ENCODE data around the gene TSPY10.
"Not testable (repeated sequence)": the region's sequence is repeated elsewhere in the genome, so short reads cannot be mapped to it uniquely, and the experiment has no call there.

Gene TSPY10

GRCh38 chrY:9527580-9527979, at the start of gene TSPY10:
Gene TSPY10 (plus strand): TSS chrY:9527880. CDS start chrY:9527926, 46 bp downstream.
- DNase-seq (ENCODE audit: low read depth in 2 of 2): not testable (repeated sequence)

DNA sequence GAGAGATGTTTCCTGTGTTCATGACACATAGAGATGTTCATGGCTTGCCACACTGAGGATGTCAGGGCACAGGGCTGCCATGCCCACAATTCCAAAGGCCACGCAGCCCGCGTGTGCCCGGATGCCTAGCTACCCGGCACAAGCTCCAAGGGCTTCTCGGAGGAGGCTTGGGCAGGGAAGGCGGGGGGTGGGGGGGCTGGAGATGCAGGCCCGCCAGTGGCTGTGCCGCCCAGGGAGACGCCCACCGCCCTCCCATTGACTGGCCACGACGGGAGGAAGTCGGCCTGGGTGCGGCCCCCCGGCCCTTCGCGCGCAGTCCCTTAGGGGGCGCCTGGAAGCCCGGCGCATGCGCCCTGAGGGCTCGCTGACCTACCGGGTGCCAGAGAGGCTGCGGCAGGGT, 40.7 kb upstream of the TSPY10 start, which contains the start of gene TSPY9:
Gene TSPY9, plus strand, starts transcription at position 301 of the 400 bp plus-strand sequence. Its CDS starts 46 bp downstream, at position 347.
- not testable (repeated sequence) for DNase-seq (ENCODE audit: low read depth in 2 of 2)

DNA sequence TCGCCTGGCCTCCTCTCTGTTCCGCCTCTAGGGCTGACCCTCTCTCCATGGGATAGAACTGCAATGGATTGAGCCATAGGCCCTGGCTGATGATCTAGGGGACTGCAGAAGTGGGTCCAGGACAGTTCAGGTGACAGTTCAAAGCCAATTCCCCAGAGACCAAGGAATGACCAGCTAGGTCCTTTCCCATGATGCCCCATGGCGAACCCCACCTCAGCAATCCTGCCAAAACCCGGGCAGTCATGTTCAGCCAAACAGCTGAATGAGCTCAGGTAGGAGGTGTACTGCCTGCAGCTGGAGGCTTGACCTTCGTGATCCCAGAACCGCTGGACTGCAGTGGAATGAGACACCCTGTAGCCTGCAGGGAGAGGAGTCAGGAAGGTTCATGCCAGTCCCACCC, 23.3 kb upstream of the TSPY10 start:
- not testable (repeated sequence) for DNase-seq (ENCODE audit: low read depth in 2 of 2)

DNA sequence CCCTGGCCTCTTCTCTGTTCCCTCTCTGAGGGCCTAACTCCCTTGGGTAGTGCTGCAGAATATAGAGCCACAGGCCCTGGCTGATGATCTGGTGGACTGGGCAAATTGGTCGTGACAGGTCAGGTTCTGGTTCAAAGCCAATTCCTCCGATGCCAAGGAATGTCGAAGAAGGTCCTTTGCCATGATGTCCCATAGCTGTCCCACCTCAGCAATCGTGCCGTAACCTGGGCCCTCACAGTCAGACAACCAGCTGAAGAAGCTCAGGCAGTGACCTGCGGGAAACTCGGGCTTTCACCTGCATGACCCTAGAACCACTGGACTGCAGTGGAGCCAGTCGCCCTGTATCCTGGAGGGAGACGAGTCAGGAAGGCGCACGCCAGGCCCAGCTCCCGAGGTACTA, 11.4 kb upstream of the TSPY10 start:
- not testable (repeated sequence) for DNase-seq (ENCODE audit: low read depth in 2 of 2)

Measured in fibroblast of skin of left quadriceps (primary cell).